HUES48 (cell line): ENCODE measurements around the gene SPOCK1.

Source experiments
- H3K27ac ChIP-seq: one replicate; pipeline ENCODE4 v1.7.0; 2013; ENCODE audit warnings: low read depth, low read length, inconsistent platforms
- H3K27me3 ChIP-seq: 2 replicates; pipeline ENCODE4 v1.6.1; 2013; ENCODE audit warnings: mild to moderate bottlenecking, low read length; ENCODE audit not compliant: control insufficient read depth, insufficient read depth
- H3K36me3 ChIP-seq: 2 replicates; pipeline ENCODE4 v1.6.1; 2013; ENCODE audit warnings: low read length; ENCODE audit not compliant: control insufficient read depth, insufficient read depth
- H3K4me1 ChIP-seq: 2 replicates; pipeline ENCODE4 v1.6.1; 2013; ENCODE audit warnings: mild to moderate bottlenecking, low read length; ENCODE audit not compliant: control insufficient read depth, insufficient read depth
- H3K4me3 ChIP-seq: 2 replicates; pipeline ENCODE4 v1.5.1; 2013; ENCODE audit warnings: mild to moderate bottlenecking, low read depth, low read length
- H3K9ac ChIP-seq: 2 replicates; pipeline ENCODE4 v1.6.1; 2013; ENCODE audit warnings: mild to moderate bottlenecking, low read depth, low read length, moderate library complexity
- H3K9me3 ChIP-seq: 2 replicates; pipeline ENCODE4 v1.6.1; 2013; ENCODE audit warnings: low read length; ENCODE audit not compliant: control insufficient read depth, insufficient read depth

Gene SPOCK1

DNA sequence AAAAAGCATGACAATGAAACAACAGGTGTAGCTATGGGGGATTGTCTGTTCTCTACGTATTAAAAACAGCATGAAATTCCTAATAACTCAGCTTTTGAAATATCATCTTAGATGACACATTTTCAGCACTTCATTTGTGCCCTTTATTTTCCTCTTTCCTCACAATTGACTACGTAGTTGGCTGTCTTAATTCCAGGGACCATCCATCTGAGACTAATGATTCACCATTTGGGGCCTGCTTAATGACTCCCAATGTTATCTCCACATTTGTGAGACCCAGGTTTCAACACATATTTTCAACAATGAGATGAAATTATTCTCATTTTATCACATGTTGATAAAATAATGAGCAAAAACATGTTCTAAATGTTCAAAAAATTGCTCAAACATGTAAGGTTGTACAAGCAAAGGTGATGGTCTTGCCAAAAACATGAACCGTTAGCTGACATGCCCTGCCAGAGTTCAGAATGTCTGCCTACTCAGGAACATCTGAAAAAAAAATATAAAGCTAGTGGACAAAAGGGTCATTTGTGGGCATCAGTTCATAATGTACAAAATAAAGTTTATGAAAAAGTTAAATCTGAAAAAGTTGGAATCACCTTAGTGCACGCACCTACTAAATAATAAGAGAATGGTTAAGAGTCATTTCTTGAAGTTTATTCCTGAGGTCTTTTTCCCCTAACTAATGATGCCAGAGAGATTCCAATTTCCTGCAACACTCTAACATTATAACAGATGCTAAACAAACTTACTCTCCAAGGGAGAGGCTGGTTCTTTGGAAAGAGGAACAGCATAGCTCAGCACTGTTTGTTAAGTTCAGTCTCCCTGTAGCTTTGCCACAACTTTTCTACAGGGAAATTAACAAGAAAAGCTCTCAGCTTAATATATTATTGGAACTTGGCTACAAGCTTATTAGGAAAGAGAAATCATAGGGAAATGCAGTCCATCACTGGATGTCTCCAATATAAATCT lies 275.5 kb downstream of the SPOCK1 start:
- Histone ChIP-seq H3K27ac (no peak overlapping the region), H3K4me1 (no peaks in the 10 kb centered on the region), H3K9ac (no peak overlapping the region), H3K9me3 (no peaks in the 10 kb centered on the region), H3K36me3 (no peaks in the 10 kb centered on the region), H3K27me3 (no peaks in the 10 kb centered on the region), H3K4me3 (no peak overlapping the region)

GRCh38 chr5:137221943-137222342 lies 277.2 kb downstream of the SPOCK1 start:
- Histone ChIP-seq H3K9me3 (no peaks in the 10 kb centered on the region), H3K4me1 (no peaks in the 10 kb centered on the region), H3K27me3 (no peaks in the 10 kb centered on the region), H3K9ac (no peak overlapping the region), H3K4me3 (no peak overlapping the region), H3K27ac (no peak overlapping the region), H3K36me3 (no peaks in the 10 kb centered on the region)

- H3K27me3 ChIP-seq: no peaks in the 10 kb centered on the region
- no peaks in the 10 kb centered on the region for H3K9me3 ChIP-seq
- no peak overlapping the region for H3K27ac ChIP-seq
- no peaks in the 10 kb centered on the region for H3K36me3 ChIP-seq
- no peak overlapping the region for H3K4me3 ChIP-seq
- no peak overlapping the region for H3K9ac ChIP-seq
- no peaks in the 10 kb centered on the region for H3K4me1 ChIP-seq
Observed at GRCh38 chr5:137220523-137220927, 278.6 kb downstream of the SPOCK1 start.

- no peaks in the 10 kb centered on the region for H3K4me1 ChIP-seq
- H3K36me3 ChIP-seq: no peaks in the 10 kb centered on the region
- no peak overlapping the region for H3K27ac ChIP-seq
- H3K27me3 ChIP-seq: no peaks in the 10 kb centered on the region
- no peak overlapping the region for H3K9ac ChIP-seq
- no peaks in the 10 kb centered on the region for H3K9me3 ChIP-seq
- no peak overlapping the region for H3K4me3 ChIP-seq
Observed at GRCh38 chr5:137218896-137219295, 280.2 kb downstream of the SPOCK1 start.

GRCh38 chr5:137218471-137218870 lies 280.7 kb downstream of the SPOCK1 start:
- no peak overlapping the region for H3K27ac ChIP-seq
- H3K9ac ChIP-seq: no peak overlapping the region
- no peak overlapping the region for H3K4me3 ChIP-seq
- H3K4me1 ChIP-seq: no peaks in the 10 kb centered on the region
- H3K27me3 ChIP-seq: no peaks in the 10 kb centered on the region
- no peaks in the 10 kb centered on the region for H3K9me3 ChIP-seq
- no peaks in the 10 kb centered on the region for H3K36me3 ChIP-seq

GRCh38 chr5:137217599-137218200 lies 281.4 kb downstream of the SPOCK1 start:
- no peak overlapping the region for H3K4me3 ChIP-seq
- H3K9me3 ChIP-seq: no peaks in the 10 kb centered on the region
- no peaks in the 10 kb centered on the region for H3K36me3 ChIP-seq
- no peak overlapping the region for H3K9ac ChIP-seq
- H3K27ac ChIP-seq: no peak overlapping the region
- no peaks in the 10 kb centered on the region for H3K4me1 ChIP-seq
- no peaks in the 10 kb centered on the region for H3K27me3 ChIP-seq

DNA sequence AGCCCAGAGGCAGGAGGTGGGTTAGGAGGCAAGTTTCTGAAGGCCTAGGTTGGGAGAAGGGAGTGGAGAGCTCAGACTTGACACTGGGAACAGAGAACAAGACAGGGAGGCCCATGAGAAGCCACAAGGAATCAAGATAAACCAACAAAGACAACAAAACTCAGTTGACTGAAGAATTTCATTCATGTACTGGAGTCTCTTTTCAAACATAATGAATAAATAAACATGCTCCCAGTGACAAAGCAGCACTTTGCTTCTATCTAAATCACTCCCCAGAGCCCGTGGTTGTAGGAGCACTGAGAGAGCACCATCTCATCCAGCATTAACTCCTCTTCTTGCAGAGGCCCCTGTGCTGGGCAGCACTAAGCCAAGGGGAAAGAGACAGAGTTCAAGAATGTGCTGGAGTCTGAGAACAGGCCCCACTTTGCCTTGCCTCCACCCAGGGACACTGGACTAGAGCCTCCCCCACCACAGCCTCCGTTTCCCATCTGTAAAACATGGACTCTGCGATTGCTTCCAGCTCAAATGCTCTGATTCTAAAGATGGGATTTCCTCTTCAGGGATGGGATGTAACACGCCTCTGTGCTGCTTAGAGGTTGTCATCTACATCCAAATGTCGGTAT lies 282.0 kb downstream of the SPOCK1 start:
- Histone ChIP-seq H3K4me3 (no peak overlapping the region), H3K9ac (no peak overlapping the region), H3K27ac (no peak overlapping the region)

DNA sequence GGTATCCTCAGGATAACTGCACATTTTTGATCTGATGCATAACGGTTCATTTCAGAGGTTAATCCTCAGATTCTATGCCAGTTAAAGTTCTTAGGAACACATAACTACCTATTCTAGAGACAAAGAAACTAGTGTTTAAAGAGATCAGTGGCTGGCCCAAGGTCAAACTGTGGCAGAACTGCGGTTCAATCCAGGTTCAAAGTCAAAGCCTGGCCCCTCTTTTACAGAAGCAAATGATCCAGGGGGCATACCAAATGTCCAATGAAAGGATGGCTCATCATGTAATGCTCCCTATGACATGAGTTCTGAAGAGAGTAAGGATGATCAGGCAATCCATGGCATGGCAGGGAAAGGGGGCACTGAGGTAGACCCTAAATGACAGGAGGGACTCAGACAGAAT lies 283.3 kb downstream of the SPOCK1 start:
- no peaks in the 10 kb centered on the region for H3K36me3 ChIP-seq
- H3K9me3 ChIP-seq: no peaks in the 10 kb centered on the region
- no peaks in the 10 kb centered on the region for H3K4me1 ChIP-seq
- no peak overlapping the region for H3K4me3 ChIP-seq
- H3K9ac ChIP-seq: no peak overlapping the region
- no peaks in the 10 kb centered on the region for H3K27me3 ChIP-seq
- H3K27ac ChIP-seq: no peak overlapping the region

More for the DNA sequence above, 282.0 kb downstream of the SPOCK1 start:
- H3K9me3 ChIP-seq: no peaks in the 10 kb centered on the region
- no peaks in the 10 kb centered on the region for H3K4me1 ChIP-seq
- no peaks in the 10 kb centered on the region for H3K36me3 ChIP-seq
- H3K27me3 ChIP-seq: no peaks in the 10 kb centered on the region

DNA sequence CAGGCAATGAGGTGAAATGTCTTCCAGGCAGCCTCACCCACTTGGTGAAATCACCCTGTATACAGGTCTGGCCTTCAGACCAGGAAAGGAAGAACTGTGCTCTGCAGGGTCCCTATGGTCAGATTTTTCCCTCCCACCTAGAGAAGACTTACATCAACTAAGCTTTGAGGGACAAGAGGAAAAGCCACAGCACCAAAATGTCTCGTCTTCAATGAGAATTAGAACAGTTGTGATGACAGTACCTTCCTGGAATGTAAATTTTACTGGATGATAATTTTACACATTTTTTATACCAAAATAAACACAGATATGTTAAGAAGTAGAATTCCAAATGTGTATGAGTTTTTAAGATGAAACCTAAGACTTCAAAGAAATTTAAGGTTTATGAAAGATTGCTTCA lies 283.9 kb downstream of the SPOCK1 start:
- H3K4me1 ChIP-seq: no peaks in the 10 kb centered on the region
- H3K9ac ChIP-seq: no peak overlapping the region
- H3K9me3 ChIP-seq: no peaks in the 10 kb centered on the region
- H3K27ac ChIP-seq: no peak overlapping the region
- no peaks in the 10 kb centered on the region for H3K36me3 ChIP-seq
- H3K4me3 ChIP-seq: no peak overlapping the region
- no peaks in the 10 kb centered on the region for H3K27me3 ChIP-seq

GRCh38 chr5:137214446-137215189 lies 284.5 kb downstream of the SPOCK1 start:
- Histone ChIP-seq H3K36me3 (no peaks in the 10 kb centered on the region), H3K4me3 (no peak overlapping the region), H3K27ac (peak overlapping the region; percentile 14), H3K27me3 (no peaks in the 10 kb centered on the region), H3K9ac (no peak overlapping the region), H3K4me1 (no peaks in the 10 kb centered on the region), H3K9me3 (no peaks in the 10 kb centered on the region)
